Neuron (in vitro differentiated cells): ENCODE data around the gene UPF2.
"Not testable (repeated sequence)": the region's sequence is repeated elsewhere in the genome, so short reads cannot be mapped to it uniquely, and the experiment has no call there.

ENCODE experiments used
- H2AFZ ChIP-seq: one replicate; pipeline ENCODE4 v1.6.1; 2013; ENCODE audit warnings: low read depth, mild to moderate bottlenecking, inconsistent platforms, low read length, moderate library complexity
- H3K27me3 ChIP-seq: one replicate; pipeline ENCODE4 v1.6.1; 2013; ENCODE audit warnings: low read length; ENCODE audit not compliant: insufficient read depth
- H3K36me3 ChIP-seq: one replicate; pipeline ENCODE4 v1.6.1; 2013; ENCODE audit warnings: low read length; ENCODE audit not compliant: insufficient read depth
- H3K4me1 ChIP-seq: one replicate; pipeline ENCODE4 v1.6.1; 2013; ENCODE audit warnings: low read length; ENCODE audit not compliant: insufficient read depth
- H3K4me3 ChIP-seq: 2 replicates; pipeline ENCODE4 v1.5.1; 2013; ENCODE audit warnings: mild to moderate bottlenecking, low read length, moderate library complexity
- H3K9me3 ChIP-seq: one replicate; pipeline ENCODE4 v1.6.1; 2013; ENCODE audit warnings: low read length

The UPF2 gene

DNA sequence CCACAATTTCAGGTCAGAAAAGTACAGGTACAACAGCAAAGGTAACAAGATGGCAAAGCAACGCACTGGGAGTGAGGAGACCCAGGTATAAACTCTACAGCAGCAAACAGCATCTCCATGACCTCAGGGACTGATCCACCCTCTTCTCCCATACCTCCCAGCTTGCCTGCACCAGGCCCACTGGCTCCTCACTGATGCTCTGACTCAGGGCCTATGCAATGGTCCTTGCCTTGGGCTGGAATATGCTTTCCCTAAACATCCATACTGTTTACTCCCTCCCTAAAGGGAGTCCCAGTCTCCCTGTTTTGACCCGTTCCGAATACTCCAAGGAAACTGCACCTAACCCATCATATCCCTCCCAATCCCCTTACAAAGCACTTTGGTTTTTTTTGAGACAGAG lies 60.4 kb downstream of the UPF2 start:
- Histone ChIP-seq H3K4me3 (no peak overlapping the region), H3K4me1 (no peaks in the 10 kb centered on the region), H3K27me3 (no peaks in the 10 kb centered on the region), H3K36me3 (peaks cover 16% of the 10 kb centered on the region), H3K9me3 (no peaks in the 10 kb centered on the region), H2AFZ (no peak overlapping the region)

DNA sequence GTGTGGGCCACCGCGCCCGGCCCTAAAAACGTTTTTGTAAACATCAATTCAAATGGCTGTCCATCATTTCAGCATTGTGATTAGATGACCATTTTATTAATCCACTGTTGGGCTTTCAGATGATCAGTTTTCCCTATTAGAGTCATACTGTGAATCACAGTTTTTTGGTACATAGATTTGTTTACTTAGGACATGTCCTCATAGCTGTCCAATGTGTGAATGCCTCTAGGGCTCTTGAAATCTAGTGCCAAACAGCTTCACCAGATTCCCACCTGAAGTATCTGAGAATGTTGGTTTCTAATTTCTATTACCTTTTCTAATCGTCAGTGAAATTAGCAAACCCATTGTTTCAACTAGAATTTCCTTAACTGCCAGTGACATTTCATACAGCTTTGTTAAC lies 66.8 kb downstream of the UPF2 start:
- no peak overlapping the region for H2AFZ ChIP-seq

DNA sequence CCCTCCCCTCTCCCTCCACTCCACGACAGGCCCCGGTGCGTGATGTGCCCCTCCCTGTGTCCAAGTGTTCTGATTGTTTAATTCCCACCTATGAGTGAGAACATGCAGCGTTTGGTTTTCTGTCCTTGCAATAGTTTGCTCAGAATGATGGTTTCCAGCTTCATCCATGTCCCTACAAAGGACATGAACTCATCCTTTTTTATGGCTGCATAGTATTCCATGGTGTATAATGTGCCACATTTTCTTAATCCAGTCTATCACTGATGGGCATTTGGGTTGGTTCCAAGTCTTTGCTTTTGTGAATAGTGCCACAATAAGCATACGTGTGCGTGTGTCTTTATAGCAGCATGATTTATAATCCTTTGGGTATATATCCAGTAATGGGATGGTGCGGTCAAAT lies 70.1 kb downstream of the UPF2 start:
- not testable (repeated sequence) for H3K9me3 ChIP-seq, H3K4me3 ChIP-seq, H3K4me1 ChIP-seq, H2AFZ ChIP-seq, H3K27me3 ChIP-seq
- H3K36me3 ChIP-seq = peaks cover 21% of the 10 kb centered on the region

More for the DNA sequence above, 66.8 kb downstream of the UPF2 start:
- Histone ChIP-seq H3K27me3 (no peaks in the 10 kb centered on the region), H3K36me3 (peaks cover 29% of the 10 kb centered on the region), H3K4me3 (no peak overlapping the region), H3K4me1 (no peaks in the 10 kb centered on the region), H3K9me3 (no peaks in the 10 kb centered on the region)

DNA sequence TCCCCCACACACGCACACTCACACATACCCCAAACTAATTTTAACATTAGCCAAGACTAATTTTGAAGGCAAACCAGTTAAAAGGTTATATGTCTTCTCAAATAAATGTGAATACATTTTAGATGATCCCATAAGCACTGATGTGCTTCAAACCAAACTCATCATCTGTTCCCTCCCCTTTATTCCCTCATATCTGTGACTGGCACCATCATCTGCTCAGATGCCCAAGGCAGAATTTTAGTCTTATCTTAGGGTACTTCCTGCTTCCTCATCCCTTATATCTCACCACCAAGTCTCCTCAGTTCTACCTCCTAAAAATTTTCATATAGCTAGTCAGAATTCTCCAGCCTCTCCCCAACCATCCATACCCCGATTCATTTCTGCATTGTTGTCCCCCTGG lies 80.4 kb downstream of the UPF2 start:
- Histone ChIP-seq H3K27me3 (no peaks in the 10 kb centered on the region), H3K9me3 (peaks cover 2% of the 10 kb centered on the region), H3K4me3 (no peak overlapping the region), H3K4me1 (no peaks in the 10 kb centered on the region), H3K36me3 (peaks cover 57% of the 10 kb centered on the region), H2AFZ (no peak overlapping the region)

DNA sequence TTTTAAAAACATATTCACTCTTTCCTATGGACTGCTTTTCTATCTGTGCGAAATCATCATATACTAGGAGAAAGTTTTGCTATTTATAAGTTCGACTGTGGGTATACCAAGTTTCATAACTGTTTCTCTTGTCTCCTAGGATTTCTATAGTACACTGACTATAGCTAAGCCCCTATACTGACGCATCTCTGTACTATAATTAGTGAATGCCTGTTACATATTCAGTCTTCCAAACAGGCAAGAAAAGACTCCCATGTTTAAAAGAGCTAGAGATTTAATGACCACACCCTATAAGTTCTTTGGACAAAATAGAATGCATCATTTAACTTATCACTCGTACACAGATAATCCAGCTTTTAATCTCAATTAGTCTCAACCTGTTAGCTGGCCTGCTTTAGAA lies 80.8 kb downstream of the UPF2 start:
- Histone ChIP-seq H3K9me3 (peaks cover 2% of the 10 kb centered on the region), H2AFZ (no peak overlapping the region), H3K36me3 (peaks cover 57% of the 10 kb centered on the region), H3K27me3 (no peaks in the 10 kb centered on the region), H3K4me1 (no peaks in the 10 kb centered on the region), H3K4me3 (no peak overlapping the region)

DNA sequence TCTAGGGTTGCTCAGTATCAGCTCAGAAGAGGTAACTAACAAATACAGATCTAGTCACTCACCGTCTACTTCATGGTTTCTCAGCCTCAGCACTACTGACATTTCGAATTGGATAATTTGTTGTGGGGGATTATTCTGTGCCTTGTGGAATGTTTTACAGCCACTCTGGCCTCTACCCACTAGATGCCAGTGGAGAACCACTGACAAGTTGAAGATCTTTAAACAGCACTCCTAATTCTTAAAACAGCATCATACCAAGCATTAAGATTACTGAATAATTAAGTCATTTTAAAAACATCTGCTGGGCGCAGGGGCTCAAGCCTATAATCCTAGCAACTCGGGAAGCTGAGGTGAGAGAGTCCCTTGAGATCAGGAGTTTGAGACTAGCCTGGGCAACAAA lies 82.6 kb downstream of the UPF2 start:
- Histone ChIP-seq H3K27me3 (no peaks in the 10 kb centered on the region), H3K36me3 (peaks cover 63% of the 10 kb centered on the region), H3K9me3 (no peaks in the 10 kb centered on the region)

DNA sequence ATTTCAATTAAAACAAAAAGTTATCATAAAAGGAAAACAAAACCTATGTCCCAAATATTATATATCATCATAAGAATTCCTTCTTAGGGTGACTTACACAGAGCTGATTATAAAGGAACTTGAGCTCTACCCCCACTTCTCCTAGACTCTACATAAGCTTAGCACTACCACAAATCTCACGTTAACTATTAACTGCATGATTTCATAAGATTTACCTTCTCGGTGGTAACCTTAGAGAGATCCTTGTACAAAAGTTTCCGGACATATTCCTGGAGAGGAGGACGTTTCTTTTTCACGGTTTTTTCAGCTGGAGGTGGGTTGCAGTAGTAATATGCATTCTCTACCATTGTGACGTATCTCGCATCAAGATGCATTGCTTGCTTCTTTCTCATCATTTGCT lies 83.7 kb downstream of the UPF2 start:
- Histone ChIP-seq H3K4me1 (no peaks in the 10 kb centered on the region), H2AFZ (no peak overlapping the region), H3K9me3 (no peaks in the 10 kb centered on the region), H3K4me3 (no peak overlapping the region), H3K36me3 (peaks cover 56% of the 10 kb centered on the region), H3K27me3 (no peaks in the 10 kb centered on the region)

More for the DNA sequence above, 82.6 kb downstream of the UPF2 start:
- no peak overlapping the region for H3K4me3 ChIP-seq
- H2AFZ ChIP-seq = no peak overlapping the region
- no peaks in the 10 kb centered on the region for H3K4me1 ChIP-seq

DNA sequence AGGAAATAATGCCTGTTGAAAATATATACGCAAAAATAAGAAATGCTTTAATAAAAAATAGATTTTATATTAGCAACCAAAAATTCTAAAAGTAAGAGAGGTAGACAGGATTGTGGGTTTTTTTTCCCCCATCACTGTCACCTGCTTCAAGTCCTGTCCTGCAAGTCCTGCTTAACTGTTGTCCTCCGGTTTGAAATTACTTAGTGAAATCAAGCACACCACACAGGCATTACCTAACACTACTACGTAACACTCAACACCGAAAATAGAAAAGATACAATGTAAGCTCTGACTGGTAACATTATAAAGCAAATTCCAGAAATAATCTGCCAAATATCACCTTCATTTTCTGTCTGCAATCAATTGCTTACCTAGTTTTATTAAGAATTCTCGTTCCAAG lies 90.9 kb downstream of the UPF2 start:
- Histone ChIP-seq H3K9me3 (no peaks in the 10 kb centered on the region), H3K36me3 (peaks cover 47% of the 10 kb centered on the region), H3K4me1 (no peaks in the 10 kb centered on the region), H3K27me3 (no peaks in the 10 kb centered on the region), H2AFZ (no peak overlapping the region), H3K4me3 (no peak overlapping the region)

DNA sequence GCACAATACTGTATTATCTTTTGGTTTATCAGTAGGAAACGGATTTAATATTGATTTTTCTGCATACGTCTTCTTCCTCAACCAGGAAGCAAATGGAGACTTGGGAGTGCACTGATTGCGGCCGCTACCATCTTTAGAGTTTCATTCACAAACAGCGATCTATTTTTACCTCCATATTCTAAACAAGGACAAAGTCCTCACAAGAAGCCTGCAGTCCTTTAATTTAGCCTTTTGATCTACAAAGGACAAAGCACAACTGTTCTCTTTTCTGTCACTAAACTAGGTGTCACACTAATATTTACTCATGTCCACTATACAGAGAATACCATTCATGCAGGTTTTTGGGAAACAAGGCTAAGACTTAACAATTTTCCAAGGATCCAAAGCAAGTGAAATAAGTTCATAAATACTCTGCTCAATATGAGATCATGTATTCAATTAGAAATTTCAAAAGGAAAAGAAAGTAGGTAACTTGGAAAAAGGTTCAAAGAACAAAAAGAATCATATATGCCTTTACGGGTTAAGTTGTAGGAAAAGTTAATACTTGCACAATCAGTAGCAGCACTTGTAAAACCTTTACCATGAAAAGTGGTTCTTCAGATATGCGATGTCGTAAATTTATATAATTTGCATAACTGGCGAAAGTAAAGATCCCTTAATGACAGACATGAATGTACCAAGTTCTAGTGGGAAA lies 92.1 kb downstream of the UPF2 start:
- H3K36me3 ChIP-seq = peaks cover 39% of the 10 kb centered on the region
- no peaks in the 10 kb centered on the region for H3K4me1 ChIP-seq
- no peak overlapping the region for H3K4me3 ChIP-seq
- H3K9me3 ChIP-seq = no peaks in the 10 kb centered on the region
- H3K27me3 ChIP-seq = no peaks in the 10 kb centered on the region
- no peak overlapping the region for H2AFZ ChIP-seq

DNA sequence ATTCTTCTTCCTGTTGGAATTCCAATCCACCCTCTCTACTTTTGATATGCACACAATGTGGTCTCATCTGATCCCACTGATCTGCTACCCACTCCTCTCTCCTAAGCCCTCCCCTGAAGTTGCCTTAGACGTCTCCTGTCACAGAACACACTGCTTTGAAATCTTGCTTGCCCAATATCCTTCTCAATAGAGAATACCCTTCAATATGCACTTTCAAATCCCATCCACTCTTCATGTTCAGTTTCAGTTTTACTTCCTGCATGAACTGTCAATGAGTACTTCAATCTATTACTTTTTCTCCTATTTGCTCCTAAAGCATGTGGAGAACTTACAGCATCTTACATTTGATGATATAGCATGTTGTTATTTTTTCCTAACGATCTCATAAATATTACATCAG lies 93.5 kb downstream of the UPF2 start:
- no peaks in the 10 kb centered on the region for H3K27me3 ChIP-seq
- H3K9me3 ChIP-seq = no peaks in the 10 kb centered on the region
- H2AFZ ChIP-seq = no peak overlapping the region
- H3K36me3 ChIP-seq = peaks cover 37% of the 10 kb centered on the region
- no peak overlapping the region for H3K4me3 ChIP-seq
- H3K4me1 ChIP-seq = no peaks in the 10 kb centered on the region

DNA sequence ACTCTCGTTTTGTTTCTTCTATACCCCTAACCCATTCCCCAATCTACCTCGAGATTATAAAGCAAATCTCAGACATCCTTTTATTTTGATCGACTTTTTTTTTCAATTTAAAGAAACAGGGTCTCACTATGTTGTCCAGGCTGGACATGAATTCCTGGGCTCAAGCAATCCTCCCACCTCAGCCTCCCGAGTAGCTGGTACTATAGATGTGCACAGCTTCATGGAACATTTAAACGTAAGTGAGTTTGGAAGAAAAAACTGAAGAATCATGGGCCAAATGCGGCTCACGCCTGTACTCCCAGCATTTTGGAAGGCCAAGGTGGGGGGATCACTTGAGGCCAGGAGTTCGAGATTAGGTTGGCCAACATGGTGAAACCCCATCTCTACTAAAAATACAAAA lies 96.0 kb downstream of the UPF2 start:
- Histone ChIP-seq H3K4me3 (no peak overlapping the region), H3K36me3 (peaks cover 40% of the 10 kb centered on the region), H3K27me3 (no peaks in the 10 kb centered on the region), H3K4me1 (no peaks in the 10 kb centered on the region), H2AFZ (no peak overlapping the region), H3K9me3 (no peaks in the 10 kb centered on the region)

DNA sequence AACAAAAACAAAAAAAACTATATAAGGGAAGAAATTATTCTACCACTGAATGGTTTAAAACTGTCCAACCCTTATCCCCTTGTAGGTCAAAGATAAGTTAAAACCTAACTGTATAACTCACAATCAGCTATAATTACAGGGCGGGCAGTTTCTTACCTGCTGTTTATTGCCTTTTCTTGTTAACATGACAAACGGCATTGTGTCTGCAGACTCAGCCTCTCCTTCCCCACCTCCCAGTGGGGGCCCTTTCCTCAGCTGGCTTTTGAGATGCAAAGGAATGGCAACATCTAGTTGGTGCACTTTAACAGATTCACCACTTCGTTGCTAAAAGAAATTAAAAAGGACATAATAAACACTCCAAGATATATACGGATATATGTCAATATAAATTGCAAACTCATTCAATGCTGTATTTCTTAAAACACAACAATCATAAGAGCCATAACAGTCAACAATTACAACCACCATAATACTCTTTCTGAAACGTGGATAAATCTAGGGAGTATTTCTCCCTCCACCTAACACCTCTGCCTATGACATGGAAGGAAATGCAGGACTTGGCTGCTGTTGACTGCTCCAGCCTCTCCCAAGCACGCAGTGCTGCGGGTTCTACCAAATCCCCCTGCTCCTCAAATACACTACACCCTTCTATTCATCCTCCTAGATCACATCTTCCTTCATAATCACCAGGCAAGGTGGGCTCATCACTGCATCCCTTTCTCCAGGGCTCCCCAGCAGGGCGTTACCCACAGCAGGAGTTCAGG lies 106.0 kb downstream of the UPF2 start:
- Histone ChIP-seq H3K4me3 (no peak overlapping the region), H3K9me3 (no peaks in the 10 kb centered on the region), H2AFZ (no peak overlapping the region), H3K36me3 (peaks cover 32% of the 10 kb centered on the region), H3K4me1 (peaks cover 10% of the 10 kb centered on the region), H3K27me3 (no peaks in the 10 kb centered on the region)

DNA sequence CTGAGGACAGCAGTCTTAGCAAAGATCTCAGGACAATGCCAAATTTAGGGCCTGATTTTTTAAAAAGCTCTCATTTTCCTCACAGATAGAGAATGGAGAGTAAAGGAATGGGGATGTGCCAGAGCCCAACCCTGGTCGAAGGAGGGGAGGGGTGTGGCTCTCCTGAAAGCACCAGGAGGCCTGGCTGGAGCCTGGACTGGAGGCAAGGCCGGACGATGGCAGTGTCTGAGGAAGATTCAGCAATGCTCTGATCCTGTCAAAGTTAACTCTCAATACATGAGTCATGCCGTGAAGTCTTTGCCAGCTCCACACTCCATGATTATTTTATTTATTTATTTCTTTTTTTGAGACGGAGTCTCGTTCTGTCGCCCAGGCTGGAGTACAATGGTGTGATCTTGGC lies 108.3 kb downstream of the UPF2 start:
- no peaks in the 10 kb centered on the region for H3K27me3 ChIP-seq
- no peak overlapping the region for H2AFZ ChIP-seq
- H3K4me3 ChIP-seq = no peak overlapping the region
- no peaks in the 10 kb centered on the region for H3K9me3 ChIP-seq
- peaks cover 34% of the 10 kb centered on the region for H3K36me3 ChIP-seq
- peaks cover 10% of the 10 kb centered on the region for H3K4me1 ChIP-seq
